Mesenchymal stem cell (in vitro differentiated cells and primary cell): ENCODE measurements around the gene MKNK1.

Experiments
- DNase-seq: peaks from one replicate; pipeline ENCODE4 v3.0.0-alpha.2; 2013
- H2AFZ ChIP-seq: one replicate; pipeline ENCODE4 v1.6.1; 2013; ENCODE audit warnings: low read depth, mild to moderate bottlenecking, control low read depth, inconsistent platforms, low read length, moderate library complexity
- H2AK5ac ChIP-seq: 2 replicates; pipeline ENCODE4 v1.6.1; 2013; ENCODE audit warnings: low read length, moderate library complexity, mild to moderate bottlenecking, inconsistent platforms; ENCODE audit not compliant: severe bottlenecking
- H2BK120ac ChIP-seq: one replicate; pipeline ENCODE4 v1.6.1; 2013; ENCODE audit warnings: low read depth, mild to moderate bottlenecking, inconsistent platforms, low read length, moderate library complexity
- H2BK12ac ChIP-seq, 2 experiments: one replicate each; pipeline ENCODE4 v1.6.1; 2013; ENCODE audit warnings: inconsistent platforms in 2 of 2, low read length in 2 of 2, mild to moderate bottlenecking in 2 of 2, moderate library complexity in 2 of 2, control low read depth in 1 of 2
- H2BK15ac ChIP-seq: one replicate; pipeline ENCODE4 v1.6.1; 2013; ENCODE audit warnings: mild to moderate bottlenecking, low read depth, inconsistent platforms; ENCODE audit not compliant: poor library complexity, severe bottlenecking
- H2BK5ac ChIP-seq: 2 replicates; pipeline ENCODE4 v1.6.1; 2013; ENCODE audit warnings: low read depth, mild to moderate bottlenecking, low read length, control low read depth, inconsistent platforms; ENCODE audit not compliant: poor library complexity, severe bottlenecking
- H3K14ac ChIP-seq, 2 experiments: one replicate each; pipeline ENCODE4 v1.6.1; 2013; ENCODE audit warnings: inconsistent platforms in 2 of 2, low read length in 2 of 2, control low read depth in 1 of 2, mild to moderate bottlenecking in 1 of 2, moderate library complexity in 1 of 2
- H3K18ac ChIP-seq, 2 experiments: one replicate each; pipeline ENCODE4 v1.6.1; 2013; ENCODE audit warnings: inconsistent platforms in 2 of 2, low read length in 2 of 2, control low read depth in 1 of 2, low read depth in 1 of 2, mild to moderate bottlenecking in 1 of 2
- H3K23ac ChIP-seq, 2 experiments: one replicate each; pipeline ENCODE4 v1.6.1; 2013; ENCODE audit warnings: inconsistent platforms in 2 of 2, low read length in 2 of 2, mild to moderate bottlenecking in 2 of 2, moderate library complexity in 2 of 2, control low read depth in 1 of 2
- H3K27ac ChIP-seq: 2 replicates; pipeline ENCODE4 v1.5.1; 2013; ENCODE audit warnings: mild to moderate bottlenecking, moderate library complexity, low read length, control low read depth, inconsistent platforms; ENCODE audit not compliant: poor library complexity, severe bottlenecking
- H3K27me3 ChIP-seq, 2 experiments: 2 replicates each; pipeline versions ENCODE4 v1.6.1 to v1.7.0; 2013; ENCODE audit warnings: low read length in 2 of 2, mild to moderate bottlenecking in 2 of 2, moderate library complexity in 2 of 2, control low read depth in 1 of 2, inconsistent platforms in 1 of 2; ENCODE audit not compliant: control insufficient read depth in 1 of 2, insufficient read depth in 1 of 2
- H3K36me3 ChIP-seq, 2 experiments: 2 replicates each; pipeline versions ENCODE4 v1.6.1 to v1.7.0; 2013; ENCODE audit warnings: low read length in 2 of 2, control low read depth in 1 of 2, inconsistent platforms in 1 of 2, low read depth in 1 of 2, mild to moderate bottlenecking in 1 of 2; ENCODE audit not compliant: insufficient read depth in 2 of 2, control insufficient read depth in 1 of 2
- H3K4ac ChIP-seq, 2 experiments: one replicate each; pipeline ENCODE4 v1.6.1; 2013; ENCODE audit warnings: inconsistent platforms in 2 of 2, low read length in 2 of 2, mild to moderate bottlenecking in 2 of 2, moderate library complexity in 2 of 2, control low read depth in 1 of 2, low read depth in 1 of 2
- H3K4me1 ChIP-seq: 2 replicates; pipeline ENCODE4 v1.6.1; 2013; ENCODE audit warnings: low read depth, low read length, control low read depth; ENCODE audit not compliant: control insufficient read depth, insufficient read depth
- H3K4me2 ChIP-seq: 2 replicates; pipeline ENCODE4 v1.6.1; 2013; ENCODE audit warnings: low read length, mild to moderate bottlenecking, inconsistent platforms; ENCODE audit not compliant: poor library complexity, severe bottlenecking
- H3K4me3 ChIP-seq, 2 experiments: 2 replicates each; pipeline versions ENCODE4 v1.5.1 to v1.7.0; 2013; ENCODE audit warnings: low read length in 2 of 2, mild to moderate bottlenecking in 2 of 2, control low read depth in 1 of 2, low read depth in 1 of 2; ENCODE audit not compliant: insufficient read depth in 1 of 2
- H3K79me1 ChIP-seq: replicated peaks from 2 replicates; pipeline ENCODE4 v1.6.1; 2013; ENCODE audit warnings: mild to moderate bottlenecking, control low read depth, low read length, inconsistent platforms; ENCODE audit not compliant: poor library complexity, severe bottlenecking
- H3K9ac ChIP-seq: 2 replicates; pipeline ENCODE4 v1.7.0; 2013; ENCODE audit warnings: mild to moderate bottlenecking, low read length, moderate library complexity
- H3K9me3 ChIP-seq: 2 replicates; pipeline ENCODE4 v1.7.0; 2013; ENCODE audit warnings: mild to moderate bottlenecking, low read length; ENCODE audit not compliant: control insufficient read depth
- H4K8ac ChIP-seq: one replicate; pipeline ENCODE4 v1.6.1; 2013; ENCODE audit warnings: inconsistent platforms, mild to moderate bottlenecking, low read length, moderate library complexity
- H4K91ac ChIP-seq: one replicate; pipeline ENCODE4 v1.6.1; 2013; ENCODE audit warnings: mild to moderate bottlenecking, low read length, inconsistent platforms
- WGBS: methylation state at CpG from one replicate; pipeline ENCODE4 v1.1.7; 2013; ENCODE audit warnings: mixed read lengths; 5-methylcytosine and 5-hydroxymethylcytosine counted together

The MKNK1 gene

GRCh38 chr1:46552357-46553237 lies 51.5 kb downstream of the MKNK1 start:
- Histone ChIP-seq H3K14ac (no peak overlapping the region), H3K18ac (no peak overlapping the region), H2BK12ac (no peak overlapping the region), H3K4me2 (no peak overlapping the region), H3K9ac (no peak overlapping the region), H3K27ac (no peak overlapping the region), H3K4me1 (peaks cover 2% of the 10 kb centered on the region), H2AFZ (no peak overlapping the region), H3K4me3 (no peak overlapping the region), H3K23ac (no peak overlapping the region), H4K91ac (no peak overlapping the region), H3K27me3 (peaks cover 43 to 48% of the 10 kb centered on the region in 2 experiments), H4K8ac (no peak overlapping the region), H3K79me1 (no peaks in the 10 kb centered on the region), H2BK5ac (no peak overlapping the region), H3K36me3 (peaks cover 0 to 3% of the 10 kb centered on the region in 2 experiments), H2BK120ac (no peak overlapping the region), H2BK15ac (no peak overlapping the region), H3K9me3 (no peaks in the 10 kb centered on the region), H3K4ac (no peak overlapping the region), H2AK5ac (no peak overlapping the region)
- 86% methylated on average over 10 of the region's 10 CpGs for WGBS
- DNase-seq: no peak

- H2AK5ac ChIP-seq: no peak within 1 kb of the TSS
These were observed 52.4 kb downstream of the MKNK1 start, which contains the start of gene KNCN for GRCh38 chr1:46551597-46552095. Gene KNCN, minus strand, starts transcription at chr1:46551647. Its CDS starts 432 bp downstream, at chr1:46551215.

GRCh38 chr1:46550751-46551231 lies 53.3 kb downstream of the MKNK1 start:
- no peak overlapping the region for H3K27ac ChIP-seq
- H3K4ac ChIP-seq: no peak overlapping the region

More at GRCh38 chr1:46551597-46552095, 52.4 kb downstream of the MKNK1 start, which contains the start of gene KNCN:
- DNase-seq: no peak
- Histone ChIP-seq H3K18ac (no peak within 1 kb of the TSS), H4K8ac (no peak within 1 kb of the TSS), H4K91ac (no peak within 1 kb of the TSS), H3K27ac (no peak within 1 kb of the TSS), H2BK12ac (no peak within 1 kb of the TSS), H3K4me2 (no peak within 1 kb of the TSS), H2BK5ac (no peak within 1 kb of the TSS), H3K4me3 (no peak within 1 kb of the TSS), H3K4ac (no peak within 1 kb of the TSS), H3K9me3 (no peaks in the 10 kb centered on the region), H3K36me3 (no peaks in the 10 kb centered on the region), H2BK120ac (no peak within 1 kb of the TSS), H3K14ac (no peak within 1 kb of the TSS), H2AFZ (no peak within 1 kb of the TSS), H2BK15ac (no peak within 1 kb of the TSS), H3K27me3 (peaks cover 53 to 57% of the 10 kb centered on the region in 2 experiments), H3K4me1 (peaks cover 2% of the 10 kb centered on the region), H3K9ac (no peak within 1 kb of the TSS), H3K79me1 (no peaks in the 10 kb centered on the region), H3K23ac (no peak within 1 kb of the TSS)
- WGBS: 59% methylated on average over 6 of the region's 6 CpGs

More at GRCh38 chr1:46550751-46551231, 53.3 kb downstream of the MKNK1 start:
- Histone ChIP-seq H2AFZ (no peak overlapping the region), H2BK12ac (no peak overlapping the region), H3K9ac (no peak overlapping the region), H3K4me2 (no peak overlapping the region), H4K8ac (no peak overlapping the region), H3K14ac (no peak overlapping the region), H2BK5ac (no peak overlapping the region), H2BK120ac (no peak overlapping the region), H3K23ac (no peak overlapping the region), H3K79me1 (no peaks in the 10 kb centered on the region), H3K36me3 (no peaks in the 10 kb centered on the region), H3K27me3 (peaks cover 61 to 65% of the 10 kb centered on the region in 2 experiments), H3K18ac (no peak overlapping the region), H3K9me3 (no peaks in the 10 kb centered on the region), H4K91ac (no peak overlapping the region), H3K4me1 (peaks cover 2% of the 10 kb centered on the region), H2AK5ac (no peak overlapping the region), H3K4me3 (no peak overlapping the region), H2BK15ac (no peak overlapping the region)
- no peak for DNase-seq
- WGBS: 68% methylated on average over 17 of the region's 17 CpGs
